SK-N-MC (cell line): ENCODE data around the gene UBXN11.

Source experiments
- EZH2 ChIP-seq: fragments of 200-600 bp; sonication (generic); IDR thresholded peaks from one replicate; pipeline ENCODE4 v1.6.1; 2017; ENCODE audit warnings: antibody characterized with exemption
- FOXP2 ChIP-seq: optimal IDR thresholded peaks from 2 replicates; pipeline ENCODE3; 2011; ENCODE audit warnings: mild to moderate bottlenecking, moderate library complexity; ENCODE audit not compliant: insufficient read depth; ENCODE audit errors: extremely low read length, control extremely low read depth
- POLR2AphosphoS5 ChIP-seq: IDR thresholded peaks from 2 replicates; pipeline ENCODE4 v1.6.1; 2012; ENCODE audit warnings: mild to moderate bottlenecking, low read depth, low read length, borderline replicate concordance

GRCh38 chr1:26338670-26339069 is 32.2 kb upstream of the UBXN11 start:
- TF ChIP-seq EZH2 = no peak
- no peak for TF ChIP-seq POLR2AphosphoS5
- no peak for TF ChIP-seq FOXP2
